ENCODE results near the gene MRTFA.
"Not testable (repeated sequence)": the region's sequence is repeated elsewhere in the genome, so short reads cannot be mapped to it uniquely, and the experiment has no call there.

The MRTFA gene

GRCh38 chr22:40605761-40606160, 30.8 kb downstream of the MRTFA start:
- TF ChIP-seq CTCF (IDR thresholded peaks at IDR 0.05): no peak
- no peak for TF ChIP-seq ZFX (IDR thresholded peaks at IDR 0.05; ENCODE audit: borderline replicate concordance)
- no peak overlapping the region for H3K27ac ChIP-seq

- TF ChIP-seq CTCF (IDR thresholded peaks at IDR 0.05) (no peak), ZFX (IDR thresholded peaks at IDR 0.05; ENCODE audit: borderline replicate concordance) (no peak)
- no peak overlapping the region for H3K27ac ChIP-seq
Measured at GRCh38 chr22:40603088-40603605, 33.4 kb downstream of the MRTFA start.

GRCh38 chr22:40602231-40602630, 34.3 kb downstream of the MRTFA start:
- H3K27ac ChIP-seq: no peak overlapping the region
- TF ChIP-seq CTCF (IDR thresholded peaks at IDR 0.05) (no peak), ZFX (IDR thresholded peaks at IDR 0.05; ENCODE audit: borderline replicate concordance) (no peak)

- TF ChIP-seq ZFX (IDR thresholded peaks at IDR 0.05; ENCODE audit: borderline replicate concordance) (no peak), CTCF (IDR thresholded peaks at IDR 0.05) (no peak)
Measured at GRCh38 chr22:40599731-40600130, 36.8 kb downstream of the MRTFA start.

GRCh38 chr22:40598712-40599111, 37.8 kb downstream of the MRTFA start:
- not testable (repeated sequence) for H3K27ac ChIP-seq

More at GRCh38 chr22:40599731-40600130, 36.8 kb downstream of the MRTFA start:
- H3K27ac ChIP-seq: no peak overlapping the region

GRCh38 chr22:40597526-40598430, 38.7 kb downstream of the MRTFA start:
- TF ChIP-seq ZFX (IDR thresholded peaks at IDR 0.05; ENCODE audit: borderline replicate concordance): no peak
- no peak for TF ChIP-seq CTCF (IDR thresholded peaks at IDR 0.05)
- H3K27ac ChIP-seq: no peak overlapping the region

GRCh38 chr22:40595497-40596234, 40.9 kb downstream of the MRTFA start:
- TF ChIP-seq CTCF (IDR thresholded peaks at IDR 0.05): no peak
- H3K27ac ChIP-seq: no peak overlapping the region

Measured in 22Rv1 (cell line).